SK-N-SH (cell line): ENCODE measurements around the gene JMJD8. TPM values are rescaled to one million over a fixed set of nuclear protein-coding genes. Genes with fewer than 3 reads are reported as not detected.

Experiments used
- CTCF ChIA-PET: fragments of 300-600, 350-600 bp; formaldehyde crosslinking; extraction: SDS; loops from one replicate; lab custom pipeline; 2021; lab: Yijun Ruan, JAX
- POLR2A ChIA-PET: fragments of 350-600 bp; sonication (Branson Sonifier 250); formaldehyde crosslinking; extraction: SDS; loops from one replicate; lab custom pipeline; 2020; ENCODE audit warnings: antibody characterized with exemption, inconsistent platforms; lab: Yijun Ruan, JAX
- DNase-seq: peaks from one replicate; pipeline ENCODE4 v3.0.0; 2012
- H2AFZ ChIP-seq: fragments of 200-600 bp; sonication (generic); 2 replicates; pipeline ENCODE4 v1.8.1; 2016; ENCODE audit warnings: antibody characterized with exemption, mild to moderate bottlenecking, low read depth
- H3F3A ChIP-seq: fragments of 200-600 bp; sonication (generic); replicated peaks from 2 replicates; pipeline ENCODE3; 2016; ENCODE audit warnings: antibody characterized with exemption, mild to moderate bottlenecking; ENCODE audit not compliant: insufficient read depth
- H3K27ac ChIP-seq, 2 experiments: fragments of 200-500 bp in 1 of 2; fragments of 200-600 bp in 1 of 2; sonication (Bioruptor generic) in 1 of 2; sonication (generic), shearing (Covaris generic) in 1 of 2; 2 replicates each; pipeline versions ENCODE4 v1.5.1 to v1.6.1; 2014 to 2016; ENCODE audit warnings: low read depth in 2 of 2, inconsistent platforms in 1 of 2, low read length in 1 of 2, mild to moderate bottlenecking in 1 of 2, mixed read lengths in 1 of 2
- H3K27me3 ChIP-seq: fragments of 200-600 bp; sonication (generic), shearing (Covaris generic); 2 replicates; pipeline ENCODE4 v1.6.1; 2016; ENCODE audit warnings: mixed run types; ENCODE audit not compliant: insufficient read depth
- H3K36me3 ChIP-seq, 2 experiments: fragments of 200-500 bp in 1 of 2; fragments of 200-600 bp in 1 of 2; sonication (Bioruptor generic) in 1 of 2; sonication (generic) in 1 of 2; replicated peaks in 1 of 2; 2 replicates each; pipeline versions ENCODE3 to v1.5.1; 2014 to 2016; ENCODE audit warnings: low read length in 1 of 2, mild to moderate bottlenecking in 1 of 2; ENCODE audit not compliant: insufficient read depth in 2 of 2, control insufficient read depth in 1 of 2
- H3K4me1 ChIP-seq, 2 experiments: fragments of 200-500 bp in 1 of 2; fragments of 200-600 bp in 1 of 2; sonication (Bioruptor generic) in 1 of 2; sonication (generic), shearing (Covaris generic) in 1 of 2; 2 replicates each; pipeline versions ENCODE4 v1.5.1 to v1.6.1; 2014 to 2016; ENCODE audit warnings: low read depth in 1 of 2, low read length in 1 of 2, mixed run types in 1 of 2; ENCODE audit not compliant: insufficient read depth in 2 of 2, control insufficient read depth in 1 of 2
- H3K4me2 ChIP-seq: fragments of 200-600 bp; sonication (generic), shearing (Covaris generic); 2 replicates; pipeline ENCODE4 v1.6.1; 2017; ENCODE audit warnings: mixed run types
- H3K4me3 ChIP-seq, 2 experiments: fragments of 200-500 bp in 1 of 2; fragments of 200-600 bp in 1 of 2; sonication (Bioruptor generic) in 1 of 2; sonication (generic), shearing (Covaris generic) in 1 of 2; 2 replicates each; pipeline versions ENCODE4 v1.5.1 to v1.8.1; 2014 to 2016; ENCODE audit warnings: low read depth in 2 of 2, inconsistent platforms in 1 of 2, low read length in 1 of 2, mild to moderate bottlenecking in 1 of 2, mixed read lengths in 1 of 2, moderate library complexity in 1 of 2
- H3K79me2 ChIP-seq: fragments of 200-600 bp; sonication (generic); 2 replicates; pipeline ENCODE4 v1.8.1; 2017; ENCODE audit warnings: mild to moderate bottlenecking; ENCODE audit not compliant: insufficient read depth
- H3K9ac ChIP-seq: fragments of 200-600 bp; sonication (generic); 2 replicates; pipeline ENCODE4 v1.6.1; 2017; ENCODE audit warnings: mixed run types
- H3K9me2 ChIP-seq: fragments of 200-600 bp; sonication (generic); 2 replicates; pipeline ENCODE4 v1.6.1; 2017; ENCODE audit warnings: mixed run types
- H3K9me3 ChIP-seq: fragments of 200-600 bp; sonication (generic); 2 replicates; pipeline ENCODE4 v1.6.1; 2017; ENCODE audit warnings: mixed run types, mild to moderate bottlenecking, moderate library complexity
- H4K20me1 ChIP-seq: fragments of 200-600 bp; sonication (generic); 2 replicates; pipeline ENCODE4 v1.6.1; 2017; ENCODE audit warnings: mild to moderate bottlenecking, mixed run types; ENCODE audit not compliant: insufficient read depth
- CHD2 ChIP-seq: fragments of 150-350 bp; IDR thresholded peaks from 2 replicates; pipeline ENCODE4 v1.6.1; 2018; ENCODE audit warnings: low read length; ENCODE audit not compliant: partially characterized antibody
- EP300 ChIP-seq, 2 experiments: IDR thresholded peaks; 2 replicates each; pipeline versions ENCODE4 v1.4.0 to v1.6.1; 2012; ENCODE audit warnings: borderline replicate concordance in 1 of 2, low read depth in 1 of 2, low read length in 1 of 2
- FOSL2 ChIP-seq: IDR thresholded peaks from 2 replicates; pipeline ENCODE4 v1.4.0; 2012; ENCODE audit warnings: low read depth, mild to moderate bottlenecking, moderate library complexity, borderline replicate concordance
- FOXM1 ChIP-seq: IDR thresholded peaks from 2 replicates; pipeline ENCODE4 v1.4.0; 2012; ENCODE audit warnings: low read depth, mild to moderate bottlenecking
- GABPA ChIP-seq: IDR thresholded peaks from 2 replicates; pipeline ENCODE4 v1.4.0; 2012; ENCODE audit warnings: low read depth, mild to moderate bottlenecking
- RAD21 ChIP-seq: IDR thresholded peaks from 2 replicates; pipeline ENCODE4 v1.6.1; 2012; ENCODE audit warnings: mild to moderate bottlenecking, low read length
- RXRA ChIP-seq: IDR thresholded peaks from 2 replicates; pipeline ENCODE4 v1.4.0; 2012; ENCODE audit warnings: low read depth, mild to moderate bottlenecking, borderline replicate concordance
- SIN3A ChIP-seq: IDR thresholded peaks from 2 replicates; pipeline ENCODE4 v1.6.1; 2012; ENCODE audit warnings: low read depth, mild to moderate bottlenecking, low read length, moderate library complexity, borderline replicate concordance
- TAF1 ChIP-seq: IDR thresholded peaks from 2 replicates; pipeline ENCODE4 v1.6.1; 2012; ENCODE audit warnings: low read depth, mild to moderate bottlenecking, low read length, moderate library complexity, borderline replicate concordance
- TCF12 ChIP-seq: IDR thresholded peaks from 2 replicates; pipeline ENCODE4 v1.4.0; 2012
- WGBS: methylation state at CpG from one replicate; pipeline ENCODE4 v1.1.6; 2017; ENCODE audit warnings: low lambda C conversion rate; 5-methylcytosine and 5-hydroxymethylcytosine counted together
- polyA plus RNA-seq, 3 experiments: library from polyadenylated mRNA; depleted of rRNA; stranded (reverse); fragments of >200 nt; gene quantifications; 2 replicates each; pipeline ENCODE4 v1.2.3, GENCODE V29; 2012
- TF ChIP-seq, protein P1 (sequence below): IDR thresholded peaks from 2 replicates; pipeline ENCODE4 v1.4.0; 2012; ENCODE audit warnings: low read depth, borderline replicate concordance
- TF ChIP-seq, protein P2 (sequence below): IDR thresholded peaks from 2 replicates; pipeline ENCODE4 v1.6.1; 2012; ENCODE audit warnings: mild to moderate bottlenecking, low read depth, low read length, moderate library complexity

Gene JMJD8
- polyA plus RNA-seq, 1 of the 3 experiments (the other 2 are of a cell fraction), result 67.0 TPM

DNA sequence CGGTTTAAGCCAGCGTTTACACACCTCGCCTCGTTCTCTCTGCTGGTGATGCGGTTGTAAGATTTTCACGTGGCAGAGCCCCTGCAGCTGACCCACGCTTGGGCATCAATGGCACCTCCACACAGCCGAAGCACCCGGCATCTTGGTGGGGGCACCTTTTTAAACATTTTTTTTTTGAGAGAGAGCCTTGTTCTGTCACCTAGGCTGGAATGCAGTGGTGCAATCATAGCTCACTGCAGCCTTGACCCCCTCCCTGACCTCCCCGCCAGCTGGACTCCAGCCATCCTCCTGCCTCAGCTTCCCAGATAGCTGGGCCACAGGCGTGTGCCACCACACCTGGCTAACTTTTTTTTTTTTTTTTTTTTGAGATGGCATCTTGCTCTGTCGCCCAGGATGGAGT, 30.1 kb downstream of the JMJD8 start:
- H3K27ac ChIP-seq, result no peak overlapping the region
- CTCF ChIA-PET, result interaction anchor here (0.6 to 7.8 kb wide), 2 partner anchors 12 to 71 kb away, joined by 3 to 69 read pairs; partner anchors contain the start of gene RHOT2
- H3K36me3 ChIP-seq, result peaks cover 0 to 47% of the 10 kb centered on the region in 2 experiments
- H3K9me3 ChIP-seq, result no peaks in the 10 kb centered on the region
- no peaks in the 10 kb centered on the region for H3K9me2 ChIP-seq
- peaks cover 0 to 14% of the 10 kb centered on the region in 2 experiments; a peak in 1 of 4 replicates for H3K4me1 ChIP-seq
- H3F3A ChIP-seq, result no peaks in the 10 kb centered on the region
- TF ChIP-seq EP300 (IDR thresholded peaks at IDR 0.05; ENCODE audit: borderline replicate concordance in 1 of 2, low read depth in 1 of 2, low read length in 1 of 2) (no peak), RAD21 (no peak), GABPA (no peak)
- TF ChIP-seq, protein P1, sequence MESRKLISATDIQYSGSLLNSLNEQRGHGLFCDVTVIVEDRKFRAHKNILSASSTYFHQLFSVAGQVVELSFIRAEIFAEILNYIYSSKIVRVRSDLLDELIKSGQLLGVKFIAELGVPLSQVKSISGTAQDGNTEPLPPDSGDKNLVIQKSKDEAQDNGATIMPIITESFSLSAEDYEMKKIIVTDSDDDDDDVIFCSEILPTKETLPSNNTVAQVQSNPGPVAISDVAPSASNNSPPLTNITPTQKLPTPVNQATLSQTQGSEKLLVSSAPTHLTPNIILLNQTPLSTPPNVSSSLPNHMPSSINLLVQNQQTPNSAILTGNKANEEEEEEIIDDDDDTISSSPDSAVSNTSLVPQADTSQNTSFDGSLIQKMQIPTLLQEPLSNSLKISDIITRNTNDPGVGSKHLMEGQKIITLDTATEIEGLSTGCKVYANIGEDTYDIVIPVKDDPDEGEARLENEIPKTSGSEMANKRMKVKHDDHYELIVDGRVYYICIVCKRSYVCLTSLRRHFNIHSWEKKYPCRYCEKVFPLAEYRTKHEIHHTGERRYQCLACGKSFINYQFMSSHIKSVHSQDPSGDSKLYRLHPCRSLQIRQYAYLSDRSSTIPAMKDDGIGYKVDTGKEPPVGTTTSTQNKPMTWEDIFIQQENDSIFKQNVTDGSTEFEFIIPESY, result no peak
- TF ChIP-seq, protein P2, sequence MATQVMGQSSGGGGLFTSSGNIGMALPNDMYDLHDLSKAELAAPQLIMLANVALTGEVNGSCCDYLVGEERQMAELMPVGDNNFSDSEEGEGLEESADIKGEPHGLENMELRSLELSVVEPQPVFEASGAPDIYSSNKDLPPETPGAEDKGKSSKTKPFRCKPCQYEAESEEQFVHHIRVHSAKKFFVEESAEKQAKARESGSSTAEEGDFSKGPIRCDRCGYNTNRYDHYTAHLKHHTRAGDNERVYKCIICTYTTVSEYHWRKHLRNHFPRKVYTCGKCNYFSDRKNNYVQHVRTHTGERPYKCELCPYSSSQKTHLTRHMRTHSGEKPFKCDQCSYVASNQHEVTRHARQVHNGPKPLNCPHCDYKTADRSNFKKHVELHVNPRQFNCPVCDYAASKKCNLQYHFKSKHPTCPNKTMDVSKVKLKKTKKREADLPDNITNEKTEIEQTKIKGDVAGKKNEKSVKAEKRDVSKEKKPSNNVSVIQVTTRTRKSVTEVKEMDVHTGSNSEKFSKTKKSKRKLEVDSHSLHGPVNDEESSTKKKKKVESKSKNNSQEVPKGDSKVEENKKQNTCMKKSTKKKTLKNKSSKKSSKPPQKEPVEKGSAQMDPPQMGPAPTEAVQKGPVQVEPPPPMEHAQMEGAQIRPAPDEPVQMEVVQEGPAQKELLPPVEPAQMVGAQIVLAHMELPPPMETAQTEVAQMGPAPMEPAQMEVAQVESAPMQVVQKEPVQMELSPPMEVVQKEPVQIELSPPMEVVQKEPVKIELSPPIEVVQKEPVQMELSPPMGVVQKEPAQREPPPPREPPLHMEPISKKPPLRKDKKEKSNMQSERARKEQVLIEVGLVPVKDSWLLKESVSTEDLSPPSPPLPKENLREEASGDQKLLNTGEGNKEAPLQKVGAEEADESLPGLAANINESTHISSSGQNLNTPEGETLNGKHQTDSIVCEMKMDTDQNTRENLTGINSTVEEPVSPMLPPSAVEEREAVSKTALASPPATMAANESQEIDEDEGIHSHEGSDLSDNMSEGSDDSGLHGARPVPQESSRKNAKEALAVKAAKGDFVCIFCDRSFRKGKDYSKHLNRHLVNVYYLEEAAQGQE, result no peak
- WGBS, result 91% methylated on average over 12 of the region's 12 CpGs
- no peak overlapping the region for H3K4me2 ChIP-seq
- no peaks in the 10 kb centered on the region for H4K20me1 ChIP-seq
- H2AFZ ChIP-seq, result no peak overlapping the region
- no peak overlapping the region for H3K9ac ChIP-seq
- H3K27me3 ChIP-seq, result no peaks in the 10 kb centered on the region
- DNase-seq, result no peak
- H3K4me3 ChIP-seq, result no peak overlapping the region
- POLR2A ChIA-PET, result interaction anchor here (0.6 to 0.7 kb wide), 2 partner anchors 48 to 378 kb away, joined by 3 read pairs; no protein-coding TSS in a partner anchor
- peaks cover 6% of the 10 kb centered on the region; the same call in 1 of the 2 replicates for H3K79me2 ChIP-seq

DNA sequence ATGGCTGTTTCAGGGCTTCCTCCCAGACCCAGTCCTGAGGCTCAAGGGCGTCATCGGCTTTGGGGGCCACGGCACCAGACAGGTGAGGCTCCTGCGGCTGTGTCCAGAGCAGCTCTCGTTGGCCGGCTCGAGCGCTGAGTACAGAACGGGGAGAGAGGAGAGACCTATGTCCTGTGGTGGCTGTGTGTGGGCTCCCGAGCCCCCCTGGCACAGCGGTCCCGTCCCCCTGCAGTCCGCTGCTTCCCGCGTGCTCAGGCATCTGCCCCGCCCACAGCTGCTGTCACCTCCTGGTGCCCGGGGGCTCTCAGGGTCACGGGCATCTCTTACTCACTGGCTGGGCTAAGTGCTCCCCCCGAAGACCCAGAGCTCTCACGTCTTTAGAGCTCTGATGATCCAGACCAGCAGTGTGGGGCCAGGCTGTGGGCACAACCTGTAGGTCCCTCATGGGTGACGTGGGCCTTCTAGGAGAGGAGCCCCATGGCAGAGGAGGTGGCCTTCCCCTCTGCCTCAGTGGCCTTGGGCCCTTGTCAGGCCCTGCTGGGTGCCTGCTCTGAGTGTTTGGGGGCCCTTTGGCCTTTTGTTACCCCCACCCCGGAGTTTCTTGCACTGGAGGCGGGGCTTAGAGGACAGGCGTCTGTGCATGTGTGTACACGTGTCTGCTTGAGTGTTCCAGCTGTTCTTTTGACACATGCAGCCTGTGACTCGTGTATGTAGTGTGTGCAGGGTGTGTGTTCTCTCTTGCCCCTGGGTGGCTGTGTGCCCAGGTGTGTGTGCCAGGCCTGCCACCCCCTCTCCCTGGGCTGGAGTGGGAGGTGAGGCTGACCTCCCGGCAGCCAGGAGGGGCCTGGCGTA, 31.5 kb downstream of the JMJD8 start:
- Histone ChIP-seq H3K4me2 (no peak overlapping the region), H3F3A (peaks cover 5% of the 10 kb centered on the region), H2AFZ (no peak overlapping the region), H4K20me1 (no peaks in the 10 kb centered on the region), H3K4me1 (peaks cover 4 to 22% of the 10 kb centered on the region in 2 experiments; a peak in 2 of 4 replicates), H3K27me3 (no peaks in the 10 kb centered on the region), H3K27ac (no peak overlapping the region), H3K79me2 (peaks cover 19% of the 10 kb centered on the region; the same call in 1 of the 2 replicates), H3K9ac (no peak overlapping the region), H3K4me3 (no peak overlapping the region), H3K9me3 (no peaks in the 10 kb centered on the region), H3K36me3 (peaks cover 0 to 35% of the 10 kb centered on the region in 2 experiments), H3K9me2 (no peaks in the 10 kb centered on the region)
- no peak for DNase-seq
- ChIA-PET CTCF (interaction anchor here (5.6 to 7.8 kb wide), 2 partner anchors 7 to 13 kb away, joined by 69 to 92 read pairs; partner anchors contain the start of gene RHOT2), POLR2A (interaction anchor here (1.3 to 2.0 kb wide), 2 partner anchors 8 to 10 kb away, joined by 4 to 13 read pairs; no protein-coding TSS in a partner anchor)
- WGBS, result no CpG with 5 or more reads among the region's 28 CpGs
- TF ChIP-seq TCF12 (no peak), FOXM1 (no peak), RXRA (no peak), CHD2 (no peak), GABPA (no peak), FOSL2 (no peak), TAF1 (no peak), SIN3A (no peak)
